Ishikawa (cell line): ENCODE data around the gene C17orf50.

Experiments
- CEBPB ChIP-seq: IDR thresholded peaks from 2 replicates; pipeline ENCODE4 v1.6.1; 2012
- CREB1 ChIP-seq: IDR thresholded peaks from 2 replicates; pipeline ENCODE4 v1.6.1; 2012; ENCODE audit warnings: low read depth
- EGR1 ChIP-seq: IDR thresholded peaks from 2 replicates; pipeline ENCODE4 v1.6.1; 2012
- EP300 ChIP-seq: IDR thresholded peaks from 2 replicates; pipeline ENCODE4 v1.6.1; 2012; ENCODE audit warnings: borderline replicate concordance
- FOXM1 ChIP-seq: IDR thresholded peaks from 2 replicates; pipeline ENCODE4 v1.6.1; 2012; ENCODE audit warnings: low read depth, borderline replicate concordance
- MAX ChIP-seq: IDR thresholded peaks from 2 replicates; pipeline ENCODE4 v1.6.1; 2012
- NFIC ChIP-seq: IDR thresholded peaks from 2 replicates; pipeline ENCODE4 v1.6.1; 2012
- RAD21 ChIP-seq: IDR thresholded peaks from 2 replicates; pipeline ENCODE4 v1.6.1; 2012; ENCODE audit warnings: low read depth
- REST ChIP-seq: IDR thresholded peaks from 2 replicates; pipeline ENCODE4 v1.6.1; 2012; ENCODE audit warnings: low read depth, mild to moderate bottlenecking
- TAF1 ChIP-seq: IDR thresholded peaks from 2 replicates; pipeline ENCODE4 v1.6.1; 2012; ENCODE audit warnings: low read depth, mild to moderate bottlenecking
- TCF12 ChIP-seq: IDR thresholded peaks from 2 replicates; pipeline ENCODE4 v1.6.1; 2012; ENCODE audit warnings: low read depth
- TEAD4 ChIP-seq: IDR thresholded peaks from 2 replicates; pipeline ENCODE4 v1.6.1; 2012
- USF1 ChIP-seq: IDR thresholded peaks from 2 replicates; pipeline ENCODE4 v1.6.1; 2012
- YY1 ChIP-seq: IDR thresholded peaks from 2 replicates; pipeline ENCODE4 v1.6.1; 2012; ENCODE audit warnings: low read depth
- ZBTB7A ChIP-seq: IDR thresholded peaks from 2 replicates; pipeline ENCODE4 v1.6.1; 2012; ENCODE audit warnings: low read depth

C17orf50 gene

GRCh38 chr17:35784895-35785294 lies 24.2 kb downstream of the C17orf50 start:
- TF ChIP-seq MAX (no peak), EGR1 (no peak), CEBPB (no peak)

- TF ChIP-seq MAX (no peak), CEBPB (no peak), CREB1 (no peak)
Measured at GRCh38 chr17:35786941-35787432, 26.3 kb downstream of the C17orf50 start.

- TF ChIP-seq USF1 (no peak), YY1 (no peak), TAF1 (no peak), MAX (no peak), EGR1 (no peak), RAD21 (no peak), ZBTB7A (no peak)
Measured at GRCh38 chr17:35788477-35789368, 28.0 kb downstream of the C17orf50 start.

- no peak for TF ChIP-seq RAD21
- no peak for TF ChIP-seq EGR1
- TF ChIP-seq TAF1 = no peak
- no peak for TF ChIP-seq TCF12
Measured at GRCh38 chr17:35790841-35791240, 30.2 kb downstream of the C17orf50 start.

GRCh38 chr17:35791681-35792350 lies 31.1 kb downstream of the C17orf50 start:
- TF ChIP-seq YY1 = no peak
- TF ChIP-seq TCF12 = no peak
- no peak for TF ChIP-seq TAF1
- no peak for TF ChIP-seq MAX
- TF ChIP-seq REST = no peak
- TF ChIP-seq ZBTB7A = no peak
- no peak for TF ChIP-seq RAD21
- TF ChIP-seq TEAD4 = no peak
- TF ChIP-seq CEBPB = no peak
- TF ChIP-seq FOXM1 = no peak
- TF ChIP-seq EGR1 = no peak
- TF ChIP-seq USF1 = no peak
- no peak for TF ChIP-seq EP300
- TF ChIP-seq NFIC = no peak
- no peak for TF ChIP-seq CREB1

GRCh38 chr17:35793257-35793656 lies 32.6 kb downstream of the C17orf50 start:
- TF ChIP-seq MAX (no peak), TCF12 (no peak), RAD21 (no peak), USF1 (no peak), YY1 (no peak), REST (no peak)
